Common myeloid progenitor, CD34-positive (primary cell): ENCODE measurements around the gene MATN1.

Experiments
- CTCF ChIA-PET: fragments of 350-600 bp; sonication (Branson Sonifier 250); formaldehyde crosslinking; loops from one replicate; lab custom pipeline; 2021; ENCODE audit warnings: antibody characterized with exemption; lab: Charles Lee
- POLR2A ChIA-PET: fragments of 350-600 bp; sonication (Branson Sonifier 250); formaldehyde crosslinking; loops from one replicate; lab custom pipeline; 2021; ENCODE audit warnings: antibody characterized with exemption; lab: Charles Lee
- DNase-seq, 3 donors: peaks; one replicate each; pipeline versions ENCODE4 v3.0.0 to v3.0.0-alpha.2; 2013
- H3K27ac ChIP-seq, 2 experiments: 1 replicate in 1 of 2; 2 replicates in 1 of 2; pipeline ENCODE4 v1.7.0; 2013; ENCODE audit warnings: inconsistent platforms in 2 of 2, low read length in 2 of 2, mild to moderate bottlenecking in 2 of 2, low read depth in 1 of 2, moderate library complexity in 1 of 2; ENCODE audit not compliant: severe bottlenecking in 2 of 2, insufficient read depth in 1 of 2, poor library complexity in 1 of 2
- H3K27me3 ChIP-seq, 5 experiments: replicated peaks in 2 of 5; 1 replicate in 3 of 5; 2 replicates in 2 of 5; pipeline versions ENCODE4 v1.6.1 to v1.7.0; 2013; ENCODE audit warnings: low read length in 4 of 5, mild to moderate bottlenecking in 2 of 5, moderate library complexity in 2 of 5, inconsistent platforms in 1 of 5; ENCODE audit not compliant: insufficient read depth in 5 of 5, control insufficient read depth in 4 of 5
- H3K36me3 ChIP-seq, 4 experiments: 1 replicate in 2 of 4; 2 replicates in 2 of 4; pipeline versions ENCODE4 v1.6.1 to v1.7.0; 2013; ENCODE audit warnings: low read length in 3 of 4, control low read depth in 1 of 4, mild to moderate bottlenecking in 1 of 4; ENCODE audit not compliant: control insufficient read depth in 4 of 4, insufficient read depth in 4 of 4
- H3K4me1 ChIP-seq, 4 experiments: 1 replicate in 3 of 4; 2 replicates in 1 of 4; pipeline versions ENCODE4 v1.6.1 to v1.7.1; 2013; ENCODE audit warnings: low read length in 3 of 4, mild to moderate bottlenecking in 3 of 4, control low read depth in 1 of 4, inconsistent platforms in 1 of 4, moderate library complexity in 1 of 4; ENCODE audit not compliant: control insufficient read depth in 4 of 4, insufficient read depth in 4 of 4; ENCODE audit errors: control extremely low read depth in 1 of 4
- H3K4me3 ChIP-seq, 7 experiments: 1 replicate in 4 of 7; 2 replicates in 3 of 7; pipeline versions ENCODE4 v1.5.1 to v1.7.0; 2013; ENCODE audit warnings: mild to moderate bottlenecking in 7 of 7, low read length in 6 of 7, moderate library complexity in 6 of 7, inconsistent platforms in 2 of 7, low read depth in 2 of 7, control low read depth in 1 of 7; ENCODE audit not compliant: insufficient read depth in 4 of 7, control insufficient read depth in 1 of 7; ENCODE audit errors: extremely low read depth in 1 of 7
- H3K9me3 ChIP-seq, 5 experiments: 1 replicate in 4 of 5; 2 replicates in 1 of 5; pipeline versions ENCODE4 v1.6.1 to v1.7.1; 2013; ENCODE audit warnings: low read length in 4 of 5, mild to moderate bottlenecking in 2 of 5, inconsistent platforms in 1 of 5, low read depth in 1 of 5, moderate library complexity in 1 of 5; ENCODE audit not compliant: control insufficient read depth in 4 of 5, insufficient read depth in 2 of 5; ENCODE audit errors: control extremely low read depth in 1 of 5
- WGBS: methylation state at CpG from one replicate; pipeline ENCODE4 v1.1.5; 2013; ENCODE audit not compliant: insufficient coverage; 5-methylcytosine and 5-hydroxymethylcytosine counted together

MATN1 gene

DNA sequence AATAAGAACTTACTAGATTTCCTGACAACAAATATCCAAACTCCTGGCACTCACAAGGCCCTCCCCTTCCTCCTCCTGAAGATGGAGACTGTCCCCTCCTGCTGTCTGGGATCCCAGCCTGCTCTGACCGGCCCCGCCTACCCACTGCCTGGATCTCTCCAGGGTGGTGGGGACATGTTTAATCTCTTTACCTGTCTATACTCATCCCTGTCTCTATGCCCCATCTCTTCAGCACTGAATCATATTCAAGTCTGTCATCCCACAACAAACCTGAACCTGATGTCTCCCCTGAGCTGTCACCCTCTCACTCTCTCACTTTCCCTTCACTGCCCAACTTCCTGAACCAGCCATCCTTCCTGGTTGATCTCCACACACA lies 22.1 kb downstream of the MATN1 start:
- 83% methylated on average over 2 of the region's 2 CpGs for WGBS
- Histone ChIP-seq H3K4me3 (no peak overlapping the region), H3K36me3 (no peaks in the 10 kb centered on the region), H3K27ac (no peak overlapping the region), H3K27me3 (peaks cover 0 to 9% (median 0%) of the 10 kb centered on the region in 5 experiments), H3K4me1 (no peaks in the 10 kb centered on the region), H3K9me3 (no peaks in the 10 kb centered on the region)
- DNase-seq = no peak
- ChIA-PET CTCF (no interaction called here), POLR2A (interaction anchor here (0.6 kb wide), 1 partner anchor 1647 kb away, joined by 3 read pairs; no protein-coding TSS in a partner anchor)

DNA sequence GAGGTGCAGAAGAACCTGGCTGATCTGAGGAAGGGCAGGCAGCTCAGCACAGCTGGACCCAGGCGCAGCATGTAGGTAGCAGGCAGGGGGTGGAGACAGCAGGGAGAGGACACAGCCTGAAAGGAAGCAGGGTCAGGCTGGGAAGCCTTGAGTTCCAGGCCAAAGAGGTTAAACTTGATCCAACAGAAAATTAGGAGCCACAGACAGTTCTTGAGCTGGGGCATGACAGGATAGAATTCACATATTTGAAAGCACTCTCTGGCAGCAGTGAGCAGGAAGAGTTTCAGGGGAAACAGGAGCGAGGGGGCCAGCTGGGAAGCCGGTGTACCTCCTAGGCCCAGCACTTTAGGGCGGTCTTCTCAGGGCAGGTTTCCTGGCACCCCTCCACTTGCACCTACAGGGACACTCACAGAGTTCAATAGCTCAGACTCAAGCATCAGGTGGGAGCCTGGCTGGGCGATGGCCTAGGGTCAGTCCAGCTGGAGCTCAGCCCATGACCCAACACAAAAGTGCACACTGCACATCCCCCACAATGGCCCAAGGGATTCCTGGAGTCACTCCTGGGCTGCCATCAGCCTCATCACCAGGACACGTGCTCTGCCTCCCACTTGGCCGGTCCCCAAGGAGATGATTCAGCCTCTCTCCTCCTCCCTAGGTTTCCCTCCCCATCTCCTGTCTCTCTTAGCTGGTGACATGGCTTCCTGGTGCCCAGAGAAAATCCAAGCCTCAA lies 22.7 kb downstream of the MATN1 start:
- CTCF ChIA-PET = no interaction called here
- no peak overlapping the region for H3K27ac ChIP-seq
- POLR2A ChIA-PET = interaction anchor here (0.6 kb wide), 1 partner anchor 1646 kb away, joined by 3 read pairs; no protein-coding TSS in a partner anchor
- peaks cover 0 to 9% (median 0%) of the 10 kb centered on the region in 5 experiments for H3K27me3 ChIP-seq
- 91% methylated on average over 7 of the region's 7 CpGs for WGBS
- H3K4me1 ChIP-seq = no peaks in the 10 kb centered on the region
- no peaks in the 10 kb centered on the region for H3K9me3 ChIP-seq
- no peak overlapping the region for H3K4me3 ChIP-seq
- no peak for DNase-seq
- no peaks in the 10 kb centered on the region for H3K36me3 ChIP-seq

GRCh38 chr1:30699762-30700161 lies 23.6 kb downstream of the MATN1 start:
- Histone ChIP-seq H3K36me3 (no peaks in the 10 kb centered on the region), H3K4me1 (peaks cover 0 to 2% (median 0%) of the 10 kb centered on the region in 4 experiments), H3K27ac (no peak overlapping the region), H3K4me3 (no peak overlapping the region), H3K9me3 (no peaks in the 10 kb centered on the region), H3K27me3 (peaks cover 0 to 5% (median 0%) of the 10 kb centered on the region in 5 experiments)
- CTCF ChIA-PET = no interaction called here
- 95% methylated on average over 1 of the region's 1 CpG for WGBS
- POLR2A ChIA-PET = no interaction called here
- no peak for DNase-seq

- 95% methylated on average over 12 of the region's 17 CpGs for WGBS
Measured at GRCh38 chr1:30698401-30698981, 24.9 kb downstream of the MATN1 start.

GRCh38 chr1:30697571-30698376 lies 25.6 kb downstream of the MATN1 start:
- Histone ChIP-seq H3K4me3 (no peak overlapping the region), H3K27ac (no peak overlapping the region), H3K36me3 (no peaks in the 10 kb centered on the region), H3K27me3 (peaks cover 0 to 9% (median 2%) of the 10 kb centered on the region in 5 experiments), H3K4me1 (peaks cover 0 to 2% (median 0%) of the 10 kb centered on the region in 4 experiments), H3K9me3 (no peaks in the 10 kb centered on the region)
- 85% methylated on average over 7 of the region's 9 CpGs for WGBS
- ChIA-PET CTCF (interaction anchor here (1.6 to 1.8 kb wide), 2 partner anchors 9 to 10 kb away, joined by 4 to 7 read pairs; no protein-coding TSS in a partner anchor), POLR2A (no interaction called here)
- DNase-seq = no peak

More at GRCh38 chr1:30698401-30698981, 24.9 kb downstream of the MATN1 start:
- Histone ChIP-seq H3K4me1 (peaks cover 0 to 2% (median 0%) of the 10 kb centered on the region in 4 experiments), H3K27ac (no peak overlapping the region), H3K36me3 (no peaks in the 10 kb centered on the region), H3K4me3 (no peak overlapping the region), H3K27me3 (peaks cover 0 to 5% (median 0%) of the 10 kb centered on the region in 5 experiments), H3K9me3 (no peaks in the 10 kb centered on the region)
- ChIA-PET POLR2A (no interaction called here), CTCF (interaction anchor here (1.6 to 1.8 kb wide), 2 partner anchors 8 to 9 kb away, joined by 4 to 7 read pairs; no protein-coding TSS in a partner anchor)
- no peak for DNase-seq

GRCh38 chr1:30696831-30697230 lies 26.6 kb downstream of the MATN1 start:
- ChIA-PET POLR2A (no interaction called here), CTCF (interaction anchor here (1.6 to 1.8 kb wide), 2 partner anchors 10 to 11 kb away, joined by 4 to 7 read pairs; no protein-coding TSS in a partner anchor)
- peaks cover 0 to 9% (median 2%) of the 10 kb centered on the region in 5 experiments for H3K27me3 ChIP-seq
- no peaks in the 10 kb centered on the region for H3K9me3 ChIP-seq
- DNase-seq = no peak
- no peak overlapping the region for H3K27ac ChIP-seq
- WGBS = 94% methylated on average over 6 of the region's 6 CpGs
- no peak overlapping the region for H3K4me3 ChIP-seq
- H3K4me1 ChIP-seq = peaks cover 0 to 2% (median 0%) of the 10 kb centered on the region in 4 experiments
- no peaks in the 10 kb centered on the region for H3K36me3 ChIP-seq
